ENCODE data around the gene USP16. TPM values are rescaled to one million over a fixed set of nuclear protein-coding genes. Genes with fewer than 3 reads are reported as not detected.
"Not testable (repeated sequence)": the region's sequence is repeated elsewhere in the genome, so short reads cannot be mapped to it uniquely, and the experiment has no call there.

Gene USP16
- total RNA-seq, 2 donors from 2014 or later, result 34.5 to 38.9 TPM

DNA sequence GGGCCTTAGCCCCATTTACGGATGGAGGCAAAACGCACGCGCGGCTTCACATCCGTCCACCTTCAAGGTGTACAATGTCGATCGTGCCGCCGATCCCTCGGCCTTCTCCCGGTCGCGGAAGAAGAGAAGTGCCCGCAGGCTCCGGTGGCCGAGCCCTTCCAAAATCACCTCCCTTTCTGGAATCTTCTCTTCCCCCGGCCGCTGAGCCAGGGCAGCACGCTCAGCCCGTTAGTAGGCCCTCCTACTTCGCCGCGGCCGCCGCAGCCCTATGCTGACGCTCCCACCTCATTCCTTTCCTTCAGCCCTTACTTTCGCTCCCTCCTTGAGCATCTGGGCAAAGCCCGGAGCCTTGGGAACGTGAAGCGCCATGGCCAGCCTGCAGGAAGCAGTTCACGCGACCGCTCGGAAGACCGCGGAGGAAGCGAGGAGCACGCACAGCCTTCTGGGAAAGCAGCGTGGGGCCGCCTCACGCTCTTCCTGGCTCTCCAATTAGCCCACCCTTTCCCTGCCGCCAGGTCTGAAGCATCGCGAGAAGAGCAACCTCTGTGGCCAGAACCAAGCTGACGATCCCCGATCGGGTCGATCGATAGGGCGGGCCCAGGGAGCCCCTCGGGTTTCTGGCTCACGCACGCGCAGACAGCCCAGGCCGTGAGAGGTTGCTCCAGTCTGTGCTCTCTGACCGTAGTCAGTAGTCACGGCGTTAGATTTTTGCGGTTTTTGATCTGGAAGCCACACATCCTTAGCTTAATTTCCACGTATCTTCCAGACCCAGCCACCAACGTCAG is 48.9 kb downstream of the USP16 start, which contains the start of gene CCT8:
Gene CCT8 (minus strand): TSS at position 427 of the 785 bp plus-strand sequence. CDS start 58 bp downstream, at position 369.
- TF ChIP-seq, protein P1, sequence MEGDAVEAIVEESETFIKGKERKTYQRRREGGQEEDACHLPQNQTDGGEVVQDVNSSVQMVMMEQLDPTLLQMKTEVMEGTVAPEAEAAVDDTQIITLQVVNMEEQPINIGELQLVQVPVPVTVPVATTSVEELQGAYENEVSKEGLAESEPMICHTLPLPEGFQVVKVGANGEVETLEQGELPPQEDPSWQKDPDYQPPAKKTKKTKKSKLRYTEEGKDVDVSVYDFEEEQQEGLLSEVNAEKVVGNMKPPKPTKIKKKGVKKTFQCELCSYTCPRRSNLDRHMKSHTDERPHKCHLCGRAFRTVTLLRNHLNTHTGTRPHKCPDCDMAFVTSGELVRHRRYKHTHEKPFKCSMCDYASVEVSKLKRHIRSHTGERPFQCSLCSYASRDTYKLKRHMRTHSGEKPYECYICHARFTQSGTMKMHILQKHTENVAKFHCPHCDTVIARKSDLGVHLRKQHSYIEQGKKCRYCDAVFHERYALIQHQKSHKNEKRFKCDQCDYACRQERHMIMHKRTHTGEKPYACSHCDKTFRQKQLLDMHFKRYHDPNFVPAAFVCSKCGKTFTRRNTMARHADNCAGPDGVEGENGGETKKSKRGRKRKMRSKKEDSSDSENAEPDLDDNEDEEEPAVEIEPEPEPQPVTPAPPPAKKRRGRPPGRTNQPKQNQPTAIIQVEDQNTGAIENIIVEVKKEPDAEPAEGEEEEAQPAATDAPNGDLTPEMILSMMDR (IDR thresholded peaks at IDR 0.05), result no peak
- Histone ChIP-seq H3K4me1 (ENCODE audit: control insufficient read depth in 1 of 2, low read depth in 2 of 2) (peaks cover 23 to 29% of the 10 kb centered on the region in 2 donors), H3K27ac (peak within 1 kb of the TSS; percentile 92 to 94), H3K36me3 (no peaks in the 10 kb centered on the region), H3K27me3 (replicated peaks; ENCODE audit: insufficient read depth) (no peaks in the 10 kb centered on the region), H3K9me3 (no peaks in the 10 kb centered on the region), H3K4me3 (peak within 1 kb of the TSS; percentile 93)
- ATAC-seq (ENCODE audit: insufficient number of reproducible peaks, low FRiP score, low read depth), result peak; percentile 97
- DNase-seq (ENCODE audit: low spot score), result peak; percentile 96

DNA sequence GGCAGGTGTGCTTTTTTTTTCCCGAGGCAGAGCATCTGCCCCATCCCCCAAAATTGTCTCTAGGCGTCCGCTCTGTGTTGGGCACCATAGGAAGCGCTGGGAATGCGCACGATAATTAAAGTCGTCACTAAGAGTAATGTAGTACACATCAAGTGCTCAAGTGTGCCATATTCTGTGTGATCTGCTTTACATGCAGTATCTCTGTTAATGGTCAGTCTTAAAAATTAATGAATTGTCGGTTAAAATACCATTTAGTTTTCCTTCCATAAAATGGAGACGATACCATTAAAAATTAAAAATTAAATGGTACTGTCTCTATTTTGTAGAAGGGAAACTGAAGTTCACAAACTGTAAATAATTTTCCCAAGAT is 49.5 kb downstream of the USP16 start:
- no peaks in the 10 kb centered on the region for H3K27me3 ChIP-seq (replicated peaks; ENCODE audit: insufficient read depth)
- peak overlapping the region; percentile 93 for H3K4me3 ChIP-seq
- peaks cover 28 to 34% of the 10 kb centered on the region in 2 donors for H3K4me1 ChIP-seq (ENCODE audit: control insufficient read depth in 1 of 2, low read depth in 2 of 2)
- TF ChIP-seq, protein P1 (IDR thresholded peaks at IDR 0.05), result no peak
- no peak for DNase-seq (ENCODE audit: low spot score)
- H3K27ac ChIP-seq, result peak overlapping the region; percentile 92 to 94
- H3K9me3 ChIP-seq, result no peaks in the 10 kb centered on the region
- ATAC-seq (ENCODE audit: insufficient number of reproducible peaks, low FRiP score, low read depth), result peak; percentile 19
- no peaks in the 10 kb centered on the region for H3K36me3 ChIP-seq

DNA sequence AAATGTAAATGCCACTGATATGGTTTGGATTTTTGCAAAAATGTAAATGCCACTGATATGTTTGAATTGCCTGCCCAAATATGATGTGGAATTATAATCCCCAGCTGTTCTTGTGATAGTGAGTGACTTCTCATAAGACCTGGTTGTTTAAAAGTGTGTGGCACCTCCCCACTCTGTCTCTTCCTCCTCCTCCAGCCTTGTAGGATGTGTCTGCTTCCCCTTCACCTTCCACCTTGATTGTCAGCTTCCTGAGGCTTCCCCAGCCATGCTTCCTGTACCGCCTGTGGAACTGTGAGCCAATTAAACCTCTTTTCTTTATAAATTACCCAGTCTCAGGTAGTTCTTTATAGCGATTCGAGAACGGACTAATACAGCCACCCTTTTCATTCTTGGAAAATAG is 50.3 kb downstream of the USP16 start:
- ATAC-seq (ENCODE audit: insufficient number of reproducible peaks, low FRiP score, low read depth), result no peak
- Histone ChIP-seq H3K36me3 (no peaks in the 10 kb centered on the region), H3K4me3 (no peak overlapping the region), H3K9me3 (no peaks in the 10 kb centered on the region), H3K4me1 (ENCODE audit: control insufficient read depth in 1 of 2, low read depth in 2 of 2) (peaks cover 28 to 41% of the 10 kb centered on the region in 2 donors), H3K27ac (no peak overlapping the region), H3K27me3 (replicated peaks; ENCODE audit: insufficient read depth) (no peaks in the 10 kb centered on the region)
- TF ChIP-seq, protein P1 (IDR thresholded peaks at IDR 0.05), result no peak
- no peak for DNase-seq (ENCODE audit: low spot score)

DNA sequence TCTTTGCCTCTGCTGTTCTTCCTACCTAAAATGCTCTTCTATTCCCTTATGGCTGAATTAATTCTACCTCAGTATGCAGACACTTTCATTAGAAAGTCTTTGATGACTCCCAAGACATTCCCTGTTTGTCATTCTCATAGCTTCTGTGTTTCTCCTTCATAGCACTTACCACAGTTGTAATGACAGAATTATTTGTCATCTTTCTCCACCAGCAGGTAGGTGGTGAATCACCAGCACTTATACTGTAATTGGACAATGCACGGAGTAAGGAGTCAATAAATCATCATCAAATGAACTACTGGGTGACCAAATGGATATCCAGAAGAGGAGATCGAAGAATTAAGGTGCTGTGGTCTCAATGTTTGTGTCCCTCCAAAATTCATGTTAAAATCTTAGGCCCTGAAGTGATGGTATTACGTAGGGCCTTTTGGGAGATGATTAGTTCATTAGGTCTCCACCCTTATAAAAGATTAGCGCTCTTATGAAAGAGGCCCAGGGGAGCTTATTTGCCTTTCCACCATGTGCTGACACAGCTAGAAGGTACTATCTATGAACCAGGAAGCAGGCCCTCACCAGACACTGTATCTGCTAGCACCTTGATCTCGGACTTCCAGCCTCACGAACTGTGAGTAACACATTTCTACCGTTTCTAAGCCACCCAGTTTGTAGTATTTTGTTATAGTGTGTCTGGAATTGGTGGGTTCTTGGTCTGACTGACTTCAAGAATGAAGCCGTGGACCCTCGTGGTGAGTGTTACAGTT is 51.4 kb downstream of the USP16 start:
- no peaks in the 10 kb centered on the region for H3K36me3 ChIP-seq
- no peaks in the 10 kb centered on the region for H3K9me3 ChIP-seq
- H3K27ac ChIP-seq, result peak overlapping the region; percentile 81 to 90
- no peak for ATAC-seq (ENCODE audit: insufficient number of reproducible peaks, low FRiP score, low read depth)
- no peak for DNase-seq (ENCODE audit: low spot score)
- peaks cover 32 to 47% of the 10 kb centered on the region in 2 donors for H3K4me1 ChIP-seq (ENCODE audit: control insufficient read depth in 1 of 2, low read depth in 2 of 2)
- TF ChIP-seq, protein P1 (IDR thresholded peaks at IDR 0.05), result no peak
- no peaks in the 10 kb centered on the region for H3K27me3 ChIP-seq (replicated peaks; ENCODE audit: insufficient read depth)
- peak overlapping the region; percentile 79 for H3K4me3 ChIP-seq

DNA sequence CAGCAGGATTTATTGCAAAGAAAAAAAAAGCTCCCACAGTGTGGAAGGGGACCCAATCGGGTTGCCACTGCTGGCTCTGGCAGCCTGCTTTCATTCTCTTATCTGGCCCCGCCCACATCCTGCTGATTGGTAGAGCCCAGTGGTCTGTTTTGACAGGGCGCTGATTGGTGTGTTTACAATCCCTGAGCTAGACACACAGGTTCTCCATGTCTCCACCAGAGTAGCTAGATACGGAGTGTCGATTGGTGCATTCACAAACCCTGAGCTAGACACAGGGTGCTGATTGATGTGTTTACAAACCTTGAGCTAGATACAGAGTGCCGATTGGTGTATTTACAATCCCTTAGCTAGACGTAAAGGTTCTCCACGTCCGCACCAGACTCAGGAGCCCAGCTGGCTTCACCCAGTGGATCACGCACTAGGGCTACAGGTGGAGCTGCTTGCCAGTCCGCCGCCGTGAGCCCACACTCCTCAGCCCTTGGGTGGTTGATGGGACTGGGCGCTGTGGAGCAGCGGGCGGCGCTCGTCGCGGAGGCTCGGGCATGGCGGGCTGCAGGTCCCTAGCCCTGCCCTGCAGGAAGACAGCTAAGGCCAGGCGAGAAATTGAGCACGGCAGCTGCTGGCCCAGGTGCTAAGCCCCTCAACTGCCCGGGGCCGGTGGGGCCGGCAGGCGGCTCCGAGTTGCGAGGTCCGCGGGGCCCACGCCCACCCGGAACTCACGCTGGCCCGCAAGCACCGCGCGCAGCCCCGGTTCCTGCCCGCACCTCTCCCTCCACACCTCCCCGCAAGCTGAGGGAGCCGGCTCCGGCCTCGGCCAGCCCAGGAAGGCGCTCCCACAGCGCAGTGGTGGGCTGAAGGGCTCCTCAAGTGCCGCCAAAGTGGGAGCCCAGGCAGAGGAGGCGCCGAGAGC is 52.5 kb downstream of the USP16 start:
- H3K4me1 ChIP-seq (ENCODE audit: control insufficient read depth in 1 of 2, low read depth in 2 of 2), result peaks cover 26 to 40% of the 10 kb centered on the region in 2 donors
- H3K27ac ChIP-seq, result peak overlapping the region; percentile 81 to 90
- H3K9me3 ChIP-seq; H3K36me3 ChIP-seq; H3K27me3 ChIP-seq (replicated peaks; ENCODE audit: insufficient read depth); ATAC-seq (ENCODE audit: insufficient number of reproducible peaks, low FRiP score, low read depth): not testable (repeated sequence)
- peak overlapping the region; percentile 79 for H3K4me3 ChIP-seq
- DNase-seq (ENCODE audit: low spot score), result peak; percentile 31
